Endothelial cell of umbilical vein (primary cell): ENCODE measurements around the gene EML4. TPM values are rescaled to one million over a fixed set of nuclear protein-coding genes. Genes with fewer than 3 reads are reported as not detected.

Experiments
- BruUV-seq: library from RNA; stranded (reverse); fragments of 400-500 nt; replicated peaks from 2 replicates; lab custom pipeline; 2021; lab: Mats Ljungman, UMichigan
- CTCF ChIA-PET: fragments of 300-600, 350-600 bp; sonication (Branson Sonifier 250); formaldehyde crosslinking; loops from one replicate; lab custom pipeline; 2021; ENCODE audit warnings: antibody characterized with exemption, inconsistent platforms; lab: Charles Lee
- POLR2A ChIA-PET: fragments of 300-600, 350-600 bp; sonication (Branson Sonifier 250); formaldehyde crosslinking; loops from one replicate; lab custom pipeline; 2021; ENCODE audit warnings: antibody characterized with exemption, inconsistent platforms; lab: Charles Lee
- DNase-seq: peaks from one replicate; pipeline ENCODE4 v3.0.0-alpha.2; 2011; ENCODE audit warnings: low read depth, low spot score
- FAIRE-seq: peaks from 2 replicates; lab custom pipeline; 2011; peaks lifted over from hg19 to GRCh38; lab: Jason Lieb, UNC
- H2AFZ ChIP-seq: 2 replicates; pipeline ENCODE4 v1.6.0; 2012; ENCODE audit warnings: low read depth, low read length, control low read depth, inconsistent platforms
- H3K27ac ChIP-seq: 2 replicates; pipeline ENCODE4 v1.5.1; 2011; ENCODE audit warnings: low read depth, mild to moderate bottlenecking, control low read depth, low read length, moderate library complexity; ENCODE audit not compliant: insufficient read depth
- H3K27me3 ChIP-seq, 2 experiments: 2 replicates each; pipeline versions ENCODE4 v1.6.0 to v1.6.1; 2011; ENCODE audit warnings: low read length in 2 of 2, mixed read lengths in 1 of 2; ENCODE audit not compliant: control insufficient read depth in 2 of 2, insufficient read depth in 2 of 2
- H3K36me3 ChIP-seq, 2 experiments: 2 replicates in 1 of 2; 3 replicates in 1 of 2; pipeline ENCODE4 v1.5.1; 2011; ENCODE audit warnings: low read length in 2 of 2, mild to moderate bottlenecking in 1 of 2, moderate library complexity in 1 of 2; ENCODE audit not compliant: control insufficient read depth in 2 of 2, insufficient read depth in 2 of 2; ENCODE audit errors: extremely low read depth in 1 of 2
- H3K4me1 ChIP-seq: 3 replicates; pipeline ENCODE4 v1.5.1; 2011; ENCODE audit warnings: mild to moderate bottlenecking, low read length; ENCODE audit not compliant: control insufficient read depth, insufficient read depth; ENCODE audit errors: extremely low read depth
- H3K4me2 ChIP-seq: 2 replicates; pipeline ENCODE4 v1.6.1; 2011; ENCODE audit warnings: low read length, control low read depth, mixed read lengths; ENCODE audit not compliant: insufficient read depth
- H3K4me3 ChIP-seq, 3 experiments: fragments of 200-600 bp in 1 of 3; sonication (generic), shearing (Covaris generic) in 1 of 3; replicated peaks in 1 of 3; 2 replicates each; pipeline ENCODE4 v1.5.1; 2011 to 2016; ENCODE audit warnings: control low read depth in 3 of 3, low read length in 3 of 3, mild to moderate bottlenecking in 2 of 3, inconsistent platforms in 1 of 3, low read depth in 1 of 3, moderate library complexity in 1 of 3; ENCODE audit not compliant: insufficient read depth in 1 of 3
- H3K79me2 ChIP-seq: 2 replicates; pipeline ENCODE4 v1.6.0; 2012; ENCODE audit warnings: low read length, inconsistent platforms; ENCODE audit not compliant: control insufficient read depth, insufficient read depth
- H3K9ac ChIP-seq: replicated peaks from 2 replicates; pipeline ENCODE3; 2011; ENCODE audit warnings: low read length, control low read depth; ENCODE audit not compliant: insufficient read depth; ENCODE audit errors: extremely low read depth
- H3K9me1 ChIP-seq: replicated peaks from 3 replicates; pipeline ENCODE4 v1.6.0; 2011; ENCODE audit warnings: mild to moderate bottlenecking, low read length; ENCODE audit not compliant: control insufficient read depth, insufficient read depth; ENCODE audit errors: extremely low read depth
- H3K9me3 ChIP-seq: replicated peaks from 2 replicates; pipeline ENCODE4 v1.5.1; 2012; ENCODE audit warnings: low read length, inconsistent platforms; ENCODE audit not compliant: control insufficient read depth, insufficient read depth
- H4K20me1 ChIP-seq: replicated peaks from 2 replicates; pipeline ENCODE3; 2011; ENCODE audit warnings: mild to moderate bottlenecking, low read length; ENCODE audit not compliant: control insufficient read depth, insufficient read depth; ENCODE audit errors: extremely low read depth
- EZH2 ChIP-seq: IDR thresholded peaks from 2 replicates; pipeline ENCODE4 v1.6.1; 2012; ENCODE audit warnings: borderline replicate concordance, low read depth, mild to moderate bottlenecking, moderate library complexity, low read length, inconsistent platforms; ENCODE audit not compliant: severe bottlenecking
- FOS ChIP-seq: IDR thresholded peaks from 2 replicates; pipeline ENCODE4 v1.6.1; 2011; ENCODE audit warnings: mild to moderate bottlenecking, low read length, moderate library complexity, borderline replicate concordance; ENCODE audit not compliant: insufficient read depth
- GATA2 ChIP-seq: IDR thresholded peaks from 2 replicates; pipeline ENCODE4 v1.7.0; 2011; ENCODE audit warnings: low read depth, mild to moderate bottlenecking, moderate library complexity, mixed read lengths, low read length; ENCODE audit not compliant: insufficient read length, insufficient read depth
- JUN ChIP-seq: IDR thresholded peaks from 2 replicates; pipeline ENCODE4 v1.6.1; 2011; ENCODE audit warnings: borderline replicate concordance, low read depth; ENCODE audit not compliant: insufficient read length, insufficient read depth
- MYC ChIP-seq: IDR thresholded peaks from one replicate; pipeline ENCODE4 v1.6.1; 2011; ENCODE audit warnings: mild to moderate bottlenecking, low read depth, low read length
- POLR2A ChIP-seq: IDR thresholded peaks from 2 replicates; pipeline ENCODE4 v1.6.1; 2012; ENCODE audit warnings: low read depth, mild to moderate bottlenecking, control low read depth, low read length
- POLR2AphosphoS5 ChIP-seq: IDR thresholded peaks from 2 replicates; pipeline ENCODE4 v1.6.1; 2012; ENCODE audit warnings: low read depth, mild to moderate bottlenecking, control low read depth, low read length, moderate library complexity; ENCODE audit not compliant: insufficient read depth
- dilution Hi-C: fragments of 300-500 bp; cut with MboI; formaldehyde crosslinking; loops from one replicate; pipeline ENCODE4 v1.15.0; 2019; ENCODE audit warnings: low sequenced_read_pairs; ENCODE audit not compliant: extremely low pct_ligation_motif_present
- intact Hi-C: fragments of 100-400 bp; cut with micrococcal nuclease; formaldehyde crosslinking; loops from one replicate; pipeline ENCODE4 v1.10.0; 2022
- polyA plus RNA-seq, 4 experiments: library from polyadenylated mRNA; depleted of rRNA in 3 of 4; stranded (reverse) in 3 of 4; unstranded in 1 of 4; fragments of >200 nt; gene quantifications; 2 replicates each; pipeline versions ENCODE4 v1.2.1 to v1.2.3, GENCODE V29; 2011 to 2012; ENCODE audit warnings: missing spikeins in 1 of 4
- total RNA-seq: library from RNA; stranded (reverse); gene quantifications from 2 replicates; pipeline ENCODE4 v1.2.3, GENCODE V29; 2021
- TF ChIP-seq, protein P1 (sequence below): IDR thresholded peaks from 2 replicates; pipeline ENCODE4 v1.6.1; 2011; ENCODE audit not compliant: insufficient read depth, insufficient read length
- TF ChIP-seq, protein P2 (sequence below), 2 donors: IDR thresholded peaks; 1 replicate in 1 of 2; 2 replicates in 1 of 2; pipeline ENCODE4 v1.5.1; 2011; ENCODE audit warnings: low read length in 2 of 2, mild to moderate bottlenecking in 2 of 2, moderate library complexity in 2 of 2, control low read depth in 1 of 2, inconsistent platforms in 1 of 2, low read depth in 1 of 2; ENCODE audit not compliant: insufficient read depth in 1 of 2; ENCODE audit errors: extremely low read depth in 1 of 2

The EML4 gene
- total and polyA plus RNA-seq, 2 donors (not counting 3 experiments of a cell fraction or from before 2014, with no cell fraction given): 13.3 to 32.0 TPM

DNA sequence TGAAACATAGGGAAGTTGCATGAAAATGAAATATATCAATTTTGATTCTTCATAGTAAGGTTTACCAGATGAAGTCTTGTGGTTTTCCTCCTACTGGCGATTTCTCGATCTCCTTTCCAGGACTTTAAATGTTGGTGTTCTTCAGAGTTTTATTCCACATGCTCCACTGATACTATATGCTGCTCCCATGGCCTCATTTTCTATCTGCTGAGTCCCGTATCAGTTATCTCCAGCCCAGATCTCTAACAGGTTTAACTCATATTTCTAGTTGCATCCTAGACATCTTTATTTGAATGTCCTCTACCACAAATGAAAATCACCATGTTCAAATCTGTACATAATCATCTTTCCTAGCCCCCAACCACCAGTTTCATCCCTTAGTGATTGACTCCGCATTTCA, 120.1 kb downstream of the EML4 start:
- no peak overlapping the region for H3K27ac ChIP-seq
- TF ChIP-seq GATA2: no peak
- TF ChIP-seq, protein P1, sequence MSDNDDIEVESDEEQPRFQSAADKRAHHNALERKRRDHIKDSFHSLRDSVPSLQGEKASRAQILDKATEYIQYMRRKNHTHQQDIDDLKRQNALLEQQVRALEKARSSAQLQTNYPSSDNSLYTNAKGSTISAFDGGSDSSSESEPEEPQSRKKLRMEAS: no peak
- TF ChIP-seq, protein P2, sequence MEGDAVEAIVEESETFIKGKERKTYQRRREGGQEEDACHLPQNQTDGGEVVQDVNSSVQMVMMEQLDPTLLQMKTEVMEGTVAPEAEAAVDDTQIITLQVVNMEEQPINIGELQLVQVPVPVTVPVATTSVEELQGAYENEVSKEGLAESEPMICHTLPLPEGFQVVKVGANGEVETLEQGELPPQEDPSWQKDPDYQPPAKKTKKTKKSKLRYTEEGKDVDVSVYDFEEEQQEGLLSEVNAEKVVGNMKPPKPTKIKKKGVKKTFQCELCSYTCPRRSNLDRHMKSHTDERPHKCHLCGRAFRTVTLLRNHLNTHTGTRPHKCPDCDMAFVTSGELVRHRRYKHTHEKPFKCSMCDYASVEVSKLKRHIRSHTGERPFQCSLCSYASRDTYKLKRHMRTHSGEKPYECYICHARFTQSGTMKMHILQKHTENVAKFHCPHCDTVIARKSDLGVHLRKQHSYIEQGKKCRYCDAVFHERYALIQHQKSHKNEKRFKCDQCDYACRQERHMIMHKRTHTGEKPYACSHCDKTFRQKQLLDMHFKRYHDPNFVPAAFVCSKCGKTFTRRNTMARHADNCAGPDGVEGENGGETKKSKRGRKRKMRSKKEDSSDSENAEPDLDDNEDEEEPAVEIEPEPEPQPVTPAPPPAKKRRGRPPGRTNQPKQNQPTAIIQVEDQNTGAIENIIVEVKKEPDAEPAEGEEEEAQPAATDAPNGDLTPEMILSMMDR (IDR thresholded peaks at IDR 0.05; ENCODE audit: extremely low read depth in 1 of 2, insufficient read depth in 1 of 2, low read depth in 1 of 2, low read length in 2 of 2): no peak
- TF ChIP-seq JUN: no peak
- TF ChIP-seq EZH2: no peak
- no peak for TF ChIP-seq FOS
- TF ChIP-seq POLR2A: no peak
- TF ChIP-seq MYC: no peak
- TF ChIP-seq POLR2AphosphoS5: no peak
- no peaks in the 10 kb centered on the region for H3K4me1 ChIP-seq
- intact Hi-C loops: no loop called here
- no peaks in the 10 kb centered on the region for H4K20me1 ChIP-seq
- H3K27me3 ChIP-seq: no peaks in the 10 kb centered on the region
- no peaks in the 10 kb centered on the region for H3K79me2 ChIP-seq
- no peak overlapping the region for H3K4me2 ChIP-seq
- FAIRE-seq (no peak), DNase-seq (no peak)
- no peak overlapping the region for H2AFZ ChIP-seq
- H3K9me1 ChIP-seq: no peaks in the 10 kb centered on the region
- ChIA-PET CTCF (no interaction called here), POLR2A (no interaction called here)
- peaks cover 0 to 3% of the 10 kb centered on the region in 2 experiments for H3K36me3 ChIP-seq
- dilution Hi-C loops: no loop called here
- no TSS peak for BruUV-seq
- H3K4me3 ChIP-seq: no peak overlapping the region
- H3K9me3 ChIP-seq: no peaks in the 10 kb centered on the region
- no peak overlapping the region for H3K9ac ChIP-seq
